HepG2 (cell line): ENCODE results near the gene NCBP3. TPM values are rescaled to one million over a fixed set of nuclear protein-coding genes. Genes with fewer than 3 reads are reported as not detected.

Experiments
- ATM ChIP-seq: fragments of 450-650 bp; IDR thresholded peaks from 2 replicates; pipeline ENCODE4 v1.7.1; 2017; ENCODE audit warnings: mild to moderate bottlenecking, borderline replicate concordance
- HNF4G ChIP-seq, 2 experiments: sonication (generic) in 1 of 2; formaldehyde crosslinking in 1 of 2; IDR thresholded peaks; 2 replicates each; pipeline versions ENCODE4 v1.4.0 to v1.6.1; 2011 to 2020; ENCODE audit warnings: borderline replicate concordance in 2 of 2, low read depth in 2 of 2, mild to moderate bottlenecking in 2 of 2, low read length in 1 of 2, missing genetic modification reagents in 1 of 2, moderate library complexity in 1 of 2
- HNRNPK ChIP-seq: fragments of 200-400 bp; formaldehyde crosslinking; IDR thresholded peaks from 2 replicates; pipeline ENCODE4 v1.6.1; 2018; ENCODE audit warnings: low read length, low read depth, moderate library complexity, mild to moderate bottlenecking; ENCODE audit not compliant: poor library complexity, severe bottlenecking
- HOXA5 ChIP-seq: sonication (generic); formaldehyde crosslinking; IDR thresholded peaks from 2 replicates; pipeline ENCODE4 v1.4.0; 2020; ENCODE audit warnings: missing genetic modification reagents
- KLF13 ChIP-seq: sonication (generic); formaldehyde crosslinking; IDR thresholded peaks from 2 replicates; pipeline ENCODE4 v1.4.0; 2020; ENCODE audit warnings: mild to moderate bottlenecking, missing genetic modification reagents
- MBNL3 ChIP-seq: fragments of 250-450 bp; sonication (Bioruptor Pico); conservative IDR thresholded peaks from 2 replicates; pipeline ENCODE4 v1.8.0; 2022; ENCODE audit warnings: mild to moderate bottlenecking, inconsistent platforms
- MXD4 ChIP-seq: IDR thresholded peaks from 2 replicates; pipeline ENCODE4 v1.6.1; 2016; ENCODE audit warnings: mild to moderate bottlenecking, missing biosample characterization, missing genetic modification reagents
- MYC ChIP-seq: sonication (generic); formaldehyde crosslinking; IDR thresholded peaks from 2 replicates; pipeline ENCODE4 v1.9.0; 2021; ENCODE audit warnings: missing genetic modification reagents, borderline replicate concordance
- NFRKB ChIP-seq: fragments of 450-650 bp; IDR thresholded peaks from 2 replicates; pipeline ENCODE4 v1.6.1; 2017
- NKX3-1 ChIP-seq: sonication (generic); formaldehyde crosslinking; IDR thresholded peaks from 2 replicates; pipeline ENCODE4 v1.5.0; 2020; ENCODE audit warnings: missing genetic modification reagents
- NR3C1 ChIP-seq: sonication (generic); formaldehyde crosslinking; IDR thresholded peaks from 2 replicates; pipeline ENCODE4 v1.4.0; 2020; ENCODE audit warnings: missing genetic modification reagents
- PHF21A ChIP-seq: sonication (generic); formaldehyde crosslinking; IDR thresholded peaks from 2 replicates; pipeline ENCODE4 v1.5.0; 2020; ENCODE audit warnings: mild to moderate bottlenecking, missing genetic modification reagents
- POLR2A ChIP-seq, 2 experiments: IDR thresholded peaks; 2 replicates each; pipeline ENCODE4 v1.6.1; 2011; ENCODE audit warnings: low read depth in 2 of 2, low read length in 2 of 2, mild to moderate bottlenecking in 1 of 2, moderate library complexity in 1 of 2; ENCODE audit not compliant: insufficient read depth in 1 of 2
- RAD21 ChIP-seq: fragments of 450-650 bp; formaldehyde crosslinking; IDR thresholded peaks from 2 replicates; pipeline ENCODE4 v1.5.0; 2020; ENCODE audit warnings: mild to moderate bottlenecking
- ZNF292 ChIP-seq: sonication (generic); formaldehyde crosslinking; IDR thresholded peaks from 2 replicates; pipeline ENCODE4 v1.8.1; 2022; ENCODE audit warnings: mild to moderate bottlenecking, low read depth, missing genetic modification reagents, borderline replicate concordance
- ZNF567 ChIP-seq: sonication (generic); formaldehyde crosslinking; IDR thresholded peaks from 2 replicates; pipeline ENCODE4 v1.8.1; 2023; ENCODE audit warnings: mild to moderate bottlenecking, missing genetic modification reagents, borderline replicate concordance
- ZNF724P ChIP-seq: sonication (generic); formaldehyde crosslinking; IDR thresholded peaks from 2 replicates; pipeline ENCODE4 v1.8.0; 2022; ENCODE audit warnings: missing genetic modification reagents, borderline replicate concordance
- polyA plus RNA-seq, 8 experiments: library from polyadenylated mRNA; depleted of rRNA in 3 of 8; stranded (reverse) in 7 of 8; unstranded in 1 of 8; fragments of >200 nt; fragmentation: Illumina TruSeq in 4 of 8; extraction: Trizol in 4 of 8; gene quantifications; 2 replicates each; pipeline versions ENCODE4 v1.2.1 to v1.2.3, GENCODE V29; 2011 to 2016; ENCODE audit warnings: low read depth in 4 of 8, missing spikeins in 1 of 8, mixed read lengths in 1 of 8; ENCODE audit not compliant: insufficient read depth in 1 of 8
- total RNA-seq, 5 experiments: library from RNA; depleted of rRNA; stranded (reverse); fragments of >200 nt; fragmentation: Illumina TruSeq; extraction: Trizol; gene quantifications; 2 replicates each; pipeline ENCODE4 v1.2.3, GENCODE V29; 2016; ENCODE audit warnings: low read depth in 1 of 5
- TF ChIP-seq, protein P1 (sequence below), 2 experiments: sonication (generic) in 1 of 2; formaldehyde crosslinking in 1 of 2; IDR thresholded peaks; 2 replicates each; pipeline versions ENCODE4 v1.5.1 to v1.6.1; 2011 to 2020; ENCODE audit warnings: borderline replicate concordance in 1 of 2, low read depth in 1 of 2, low read length in 1 of 2, mild to moderate bottlenecking in 1 of 2, missing genetic modification reagents in 1 of 2, moderate library complexity in 1 of 2
- TF ChIP-seq, protein P2 (sequence below): sonication (generic); formaldehyde crosslinking; conservative IDR thresholded peaks from 2 replicates; pipeline ENCODE4 v1.5.0; 2020; ENCODE audit warnings: missing genetic modification reagents
- TF ChIP-seq, protein P3 (sequence below): sonication (generic); formaldehyde crosslinking; IDR thresholded peaks from 2 replicates; pipeline ENCODE4 v1.5.0; 2020; ENCODE audit warnings: mild to moderate bottlenecking, missing genetic modification reagents
- TF ChIP-seq, protein P4 (sequence below): sonication (generic); formaldehyde crosslinking; IDR thresholded peaks from 2 replicates; pipeline ENCODE4 v1.5.0; 2020; ENCODE audit warnings: mild to moderate bottlenecking, low read depth, missing genetic modification reagents, borderline replicate concordance

Gene NCBP3
- total and polyA plus RNA-seq, 2 of the 13 experiments (the other 11 are each of a cell fraction or from before 2014, with no cell fraction given), result 19.5 to 24.8 TPM

DNA sequence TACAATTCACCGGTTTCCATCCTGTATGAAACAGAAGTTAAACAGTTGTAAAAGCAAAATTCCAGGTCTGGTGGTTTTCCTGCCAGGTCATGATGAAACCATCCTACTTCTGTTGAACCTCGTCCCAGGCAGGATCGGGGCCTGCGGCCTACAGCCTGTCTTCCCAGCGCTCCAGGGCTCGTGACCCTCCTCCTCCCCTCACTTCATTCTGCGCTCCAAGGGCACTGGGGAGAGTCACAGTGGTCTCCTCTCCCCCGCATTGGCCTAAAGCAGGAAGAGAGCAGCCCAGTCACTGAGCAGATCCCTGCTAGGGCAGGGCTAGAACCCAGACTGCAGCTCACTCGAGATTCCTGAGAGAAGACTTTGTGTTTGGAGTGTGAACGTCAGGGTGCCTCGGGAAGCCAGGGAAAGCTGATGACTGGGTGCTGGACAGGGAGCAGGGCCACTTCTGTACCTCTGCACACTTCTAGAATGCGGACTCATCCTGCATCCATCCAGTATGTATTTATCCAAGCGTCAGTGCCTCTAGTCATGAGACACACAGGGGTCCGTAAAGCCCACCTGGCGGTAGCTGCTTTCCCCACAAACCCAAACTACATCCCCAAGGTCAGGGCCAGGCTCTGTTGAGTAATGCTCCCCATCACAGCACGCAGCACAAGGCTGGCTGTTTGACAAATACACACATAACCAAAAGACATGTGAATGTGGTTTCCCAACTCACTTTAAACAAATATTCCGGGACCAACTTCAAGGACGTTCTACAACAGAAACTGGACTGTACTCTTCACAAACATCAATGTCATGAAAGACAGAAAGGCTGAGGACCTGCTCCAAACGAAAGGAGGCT, 43.4 kb downstream of the NCBP3 start (continued):
- TF ChIP-seq ZNF567 (CRISPR knock-in tag), result no peak
- TF ChIP-seq RAD21 (CRISPR knock-in tag), result peak; percentile 20
- no peak for TF ChIP-seq HNRNPK
- TF ChIP-seq MYC (CRISPR knock-in tag), result peak; percentile 83
- TF ChIP-seq, protein P1, sequence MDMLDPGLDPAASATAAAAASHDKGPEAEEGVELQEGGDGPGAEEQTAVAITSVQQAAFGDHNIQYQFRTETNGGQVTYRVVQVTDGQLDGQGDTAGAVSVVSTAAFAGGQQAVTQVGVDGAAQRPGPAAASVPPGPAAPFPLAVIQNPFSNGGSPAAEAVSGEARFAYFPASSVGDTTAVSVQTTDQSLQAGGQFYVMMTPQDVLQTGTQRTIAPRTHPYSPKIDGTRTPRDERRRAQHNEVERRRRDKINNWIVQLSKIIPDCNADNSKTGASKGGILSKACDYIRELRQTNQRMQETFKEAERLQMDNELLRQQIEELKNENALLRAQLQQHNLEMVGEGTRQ (IDR thresholded peaks at IDR 0.05; ENCODE audit: low read depth, low read length), result no peak; the same call in 1 of the 2 replicates
- TF ChIP-seq, protein P1 (CRISPR knock-in tag; IDR thresholded peaks at IDR 0.05; ENCODE audit: borderline replicate concordance), result no peak; the same call in 1 of the 2 replicates
- TF ChIP-seq ZNF724P (CRISPR knock-in tag), result 0 out of 2 replicates have a peak, but pooled peaks have one; percentile 3
- peak; percentile 87; the same call in 1 of the 2 replicates for TF ChIP-seq HOXA5 (CRISPR knock-in tag)
- no peak for TF ChIP-seq KLF13
- TF ChIP-seq ZNF292, result peak; percentile 85; the same call in 1 of the 2 replicates
- TF ChIP-seq HNF4G (IDR thresholded peaks at IDR 0.05; ENCODE audit: borderline replicate concordance, low read depth, low read length), result peak; percentile 80; the same call in 1 of the 2 replicates
- peak; percentile 81; the same call in 1 of the 2 replicates for TF ChIP-seq HNF4G (CRISPR knock-in tag; IDR thresholded peaks at IDR 0.05; ENCODE audit: borderline replicate concordance, low read depth)
- TF ChIP-seq ATM, result no peak; the same call in 1 of the 2 replicates
- no peak for TF ChIP-seq NR3C1 (CRISPR knock-in tag)
- TF ChIP-seq POLR2A (IDR thresholded peaks at IDR 0.05; ENCODE audit: insufficient read depth in 1 of 2, low read depth in 2 of 2, low read length in 2 of 2), result peak; percentile 51 to 70; a peak in 3 of 4 replicates
- TF ChIP-seq PHF21A (CRISPR knock-in tag), result peak; percentile 96
- TF ChIP-seq, protein P2, sequence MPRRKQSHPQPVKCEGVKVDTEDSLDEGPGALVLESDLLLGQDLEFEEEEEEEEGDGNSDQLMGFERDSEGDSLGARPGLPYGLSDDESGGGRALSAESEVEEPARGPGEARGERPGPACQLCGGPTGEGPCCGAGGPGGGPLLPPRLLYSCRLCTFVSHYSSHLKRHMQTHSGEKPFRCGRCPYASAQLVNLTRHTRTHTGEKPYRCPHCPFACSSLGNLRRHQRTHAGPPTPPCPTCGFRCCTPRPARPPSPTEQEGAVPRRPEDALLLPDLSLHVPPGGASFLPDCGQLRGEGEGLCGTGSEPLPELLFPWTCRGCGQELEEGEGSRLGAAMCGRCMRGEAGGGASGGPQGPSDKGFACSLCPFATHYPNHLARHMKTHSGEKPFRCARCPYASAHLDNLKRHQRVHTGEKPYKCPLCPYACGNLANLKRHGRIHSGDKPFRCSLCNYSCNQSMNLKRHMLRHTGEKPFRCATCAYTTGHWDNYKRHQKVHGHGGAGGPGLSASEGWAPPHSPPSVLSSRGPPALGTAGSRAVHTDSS (CRISPR knock-in tag), result no peak
- TF ChIP-seq MBNL3 (CRISPR knock-in tag), result no peak
- TF ChIP-seq, protein P3, sequence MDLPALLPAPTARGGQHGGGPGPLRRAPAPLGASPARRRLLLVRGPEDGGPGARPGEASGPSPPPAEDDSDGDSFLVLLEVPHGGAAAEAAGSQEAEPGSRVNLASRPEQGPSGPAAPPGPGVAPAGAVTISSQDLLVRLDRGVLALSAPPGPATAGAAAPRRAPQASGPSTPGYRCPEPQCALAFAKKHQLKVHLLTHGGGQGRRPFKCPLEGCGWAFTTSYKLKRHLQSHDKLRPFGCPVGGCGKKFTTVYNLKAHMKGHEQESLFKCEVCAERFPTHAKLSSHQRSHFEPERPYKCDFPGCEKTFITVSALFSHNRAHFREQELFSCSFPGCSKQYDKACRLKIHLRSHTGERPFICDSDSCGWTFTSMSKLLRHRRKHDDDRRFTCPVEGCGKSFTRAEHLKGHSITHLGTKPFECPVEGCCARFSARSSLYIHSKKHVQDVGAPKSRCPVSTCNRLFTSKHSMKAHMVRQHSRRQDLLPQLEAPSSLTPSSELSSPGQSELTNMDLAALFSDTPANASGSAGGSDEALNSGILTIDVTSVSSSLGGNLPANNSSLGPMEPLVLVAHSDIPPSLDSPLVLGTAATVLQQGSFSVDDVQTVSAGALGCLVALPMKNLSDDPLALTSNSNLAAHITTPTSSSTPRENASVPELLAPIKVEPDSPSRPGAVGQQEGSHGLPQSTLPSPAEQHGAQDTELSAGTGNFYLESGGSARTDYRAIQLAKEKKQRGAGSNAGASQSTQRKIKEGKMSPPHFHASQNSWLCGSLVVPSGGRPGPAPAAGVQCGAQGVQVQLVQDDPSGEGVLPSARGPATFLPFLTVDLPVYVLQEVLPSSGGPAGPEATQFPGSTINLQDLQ, result no peak
- TF ChIP-seq MXD4 (CRISPR knock-in tag), result no peak; the same call in none of the 2 replicates
- TF ChIP-seq, protein P4, sequence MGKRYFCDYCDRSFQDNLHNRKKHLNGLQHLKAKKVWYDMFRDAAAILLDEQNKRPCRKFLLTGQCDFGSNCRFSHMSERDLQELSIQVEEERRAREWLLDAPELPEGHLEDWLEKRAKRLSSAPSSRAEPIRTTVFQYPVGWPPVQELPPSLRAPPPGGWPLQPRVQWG (CRISPR knock-in tag), result no peak
- no peak; the same call in 1 of the 2 replicates for TF ChIP-seq NKX3-1 (CRISPR knock-in tag)
- TF ChIP-seq NFRKB, result no peak
